PFSK-1 (cell line): Measurements from ENCODE around the gene CHTF18.

Source experiments
- FOXP2 ChIP-seq: optimal IDR thresholded peaks from 2 replicates; pipeline ENCODE3; 2011; ENCODE audit warnings: borderline replicate concordance, control low read depth, inconsistent platforms; ENCODE audit not compliant: insufficient read depth; ENCODE audit errors: extremely low read length, extremely low read depth
- POLR2AphosphoS5 ChIP-seq: IDR thresholded peaks from 2 replicates; pipeline ENCODE4 v1.6.1; 2012; ENCODE audit warnings: low read depth, mild to moderate bottlenecking, control low read depth, low read length, moderate library complexity
- SIN3A ChIP-seq: IDR thresholded peaks from 2 replicates; pipeline ENCODE4 v1.6.1; 2012; ENCODE audit warnings: mild to moderate bottlenecking, low read length, moderate library complexity, borderline replicate concordance; ENCODE audit not compliant: insufficient read depth
- TAF1 ChIP-seq: IDR thresholded peaks from 2 replicates; pipeline ENCODE4 v1.6.1; 2012; ENCODE audit warnings: low read length, control low read depth, borderline replicate concordance; ENCODE audit not compliant: insufficient read depth
- TF ChIP-seq, protein P1 (sequence below), 2 experiments: IDR thresholded peaks; 2 replicates each; pipeline versions ENCODE4 v1.6.1 to v1.8.0; 2011 to 2012; ENCODE audit warnings: low read depth in 2 of 2, low read length in 2 of 2, control low read depth in 1 of 2, inconsistent platforms in 1 of 2, mild to moderate bottlenecking in 1 of 2, moderate library complexity in 1 of 2; ENCODE audit not compliant: insufficient read depth in 1 of 2

Gene CHTF18

DNA sequence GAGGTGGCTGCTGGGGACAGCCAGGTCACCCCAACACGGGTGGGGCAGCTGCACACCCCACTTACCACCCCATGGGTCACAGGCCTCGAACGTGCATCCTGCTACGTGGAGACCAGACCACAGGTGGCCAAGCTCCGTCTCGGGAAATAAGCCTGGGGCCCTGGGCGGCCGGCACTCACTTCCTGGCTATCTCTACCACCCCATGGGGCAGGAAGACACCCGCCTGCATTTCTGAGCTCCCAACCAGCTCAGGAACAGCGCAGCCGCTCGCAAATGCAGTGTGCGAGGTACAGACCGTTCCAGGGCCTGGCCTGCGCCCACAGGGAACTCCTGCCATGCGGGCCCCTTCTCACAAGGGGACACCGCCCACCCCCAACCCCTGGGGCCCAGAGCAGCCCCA, 17.1 kb downstream of the CHTF18 start:
- no peak for TF ChIP-seq SIN3A
- no peak for TF ChIP-seq POLR2AphosphoS5
- TF ChIP-seq FOXP2, result no peak
- TF ChIP-seq TAF1, result no peak

DNA sequence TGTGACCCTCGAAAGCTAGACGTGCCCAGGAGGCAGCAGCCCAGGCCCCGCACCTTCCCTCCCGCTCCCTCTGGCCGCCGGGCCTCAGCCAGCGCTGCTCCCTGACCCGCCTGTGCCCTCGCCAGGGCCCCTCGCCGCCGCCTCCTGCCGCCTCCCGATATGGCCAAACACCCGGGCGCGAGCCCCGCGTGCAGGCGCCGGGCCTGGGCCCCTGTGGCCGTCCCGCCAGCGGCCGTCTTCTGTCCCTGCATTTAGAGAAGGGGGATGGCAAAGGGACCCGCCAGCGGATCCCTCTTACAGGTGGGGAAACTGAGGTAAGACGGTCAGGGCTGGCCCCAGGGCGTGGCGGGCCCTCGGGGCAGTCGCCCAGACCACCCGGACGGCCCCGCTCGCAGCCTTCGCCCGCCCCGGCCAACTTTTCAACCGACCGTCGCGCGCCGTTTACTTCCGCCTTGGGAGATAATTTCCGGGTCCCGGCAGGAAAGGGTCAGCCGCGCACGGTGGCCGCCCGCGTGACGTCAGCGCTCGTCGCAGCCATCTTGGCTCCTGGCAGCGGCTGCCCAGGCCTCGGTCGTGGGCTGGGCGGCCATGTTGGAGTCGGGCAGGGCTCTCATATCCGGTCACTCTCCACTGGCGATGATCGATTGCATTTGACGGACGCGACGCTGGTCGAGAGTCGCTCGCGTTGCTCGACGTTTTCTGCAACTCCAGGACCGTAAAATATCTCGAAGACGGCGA, 19.1 kb downstream of the CHTF18 start:
- TF ChIP-seq FOXP2 (peak; percentile 85), POLR2AphosphoS5 (peak; percentile 54), TAF1 (no peak), SIN3A (no peak)
- TF ChIP-seq, protein P1, sequence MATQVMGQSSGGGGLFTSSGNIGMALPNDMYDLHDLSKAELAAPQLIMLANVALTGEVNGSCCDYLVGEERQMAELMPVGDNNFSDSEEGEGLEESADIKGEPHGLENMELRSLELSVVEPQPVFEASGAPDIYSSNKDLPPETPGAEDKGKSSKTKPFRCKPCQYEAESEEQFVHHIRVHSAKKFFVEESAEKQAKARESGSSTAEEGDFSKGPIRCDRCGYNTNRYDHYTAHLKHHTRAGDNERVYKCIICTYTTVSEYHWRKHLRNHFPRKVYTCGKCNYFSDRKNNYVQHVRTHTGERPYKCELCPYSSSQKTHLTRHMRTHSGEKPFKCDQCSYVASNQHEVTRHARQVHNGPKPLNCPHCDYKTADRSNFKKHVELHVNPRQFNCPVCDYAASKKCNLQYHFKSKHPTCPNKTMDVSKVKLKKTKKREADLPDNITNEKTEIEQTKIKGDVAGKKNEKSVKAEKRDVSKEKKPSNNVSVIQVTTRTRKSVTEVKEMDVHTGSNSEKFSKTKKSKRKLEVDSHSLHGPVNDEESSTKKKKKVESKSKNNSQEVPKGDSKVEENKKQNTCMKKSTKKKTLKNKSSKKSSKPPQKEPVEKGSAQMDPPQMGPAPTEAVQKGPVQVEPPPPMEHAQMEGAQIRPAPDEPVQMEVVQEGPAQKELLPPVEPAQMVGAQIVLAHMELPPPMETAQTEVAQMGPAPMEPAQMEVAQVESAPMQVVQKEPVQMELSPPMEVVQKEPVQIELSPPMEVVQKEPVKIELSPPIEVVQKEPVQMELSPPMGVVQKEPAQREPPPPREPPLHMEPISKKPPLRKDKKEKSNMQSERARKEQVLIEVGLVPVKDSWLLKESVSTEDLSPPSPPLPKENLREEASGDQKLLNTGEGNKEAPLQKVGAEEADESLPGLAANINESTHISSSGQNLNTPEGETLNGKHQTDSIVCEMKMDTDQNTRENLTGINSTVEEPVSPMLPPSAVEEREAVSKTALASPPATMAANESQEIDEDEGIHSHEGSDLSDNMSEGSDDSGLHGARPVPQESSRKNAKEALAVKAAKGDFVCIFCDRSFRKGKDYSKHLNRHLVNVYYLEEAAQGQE (IDR thresholded peaks at IDR 0.05; ENCODE audit: insufficient read depth in 1 of 2, low read depth in 2 of 2, low read length in 2 of 2), result no peak

GRCh38 chr16:808085-808386, 19.6 kb downstream of the CHTF18 start:
- TF ChIP-seq POLR2AphosphoS5 (no peak), TAF1 (no peak), SIN3A (no peak), FOXP2 (no peak)
- TF ChIP-seq, protein P1 (IDR thresholded peaks at IDR 0.05; ENCODE audit: insufficient read depth in 1 of 2, low read depth in 2 of 2, low read length in 2 of 2), result no peak

DNA sequence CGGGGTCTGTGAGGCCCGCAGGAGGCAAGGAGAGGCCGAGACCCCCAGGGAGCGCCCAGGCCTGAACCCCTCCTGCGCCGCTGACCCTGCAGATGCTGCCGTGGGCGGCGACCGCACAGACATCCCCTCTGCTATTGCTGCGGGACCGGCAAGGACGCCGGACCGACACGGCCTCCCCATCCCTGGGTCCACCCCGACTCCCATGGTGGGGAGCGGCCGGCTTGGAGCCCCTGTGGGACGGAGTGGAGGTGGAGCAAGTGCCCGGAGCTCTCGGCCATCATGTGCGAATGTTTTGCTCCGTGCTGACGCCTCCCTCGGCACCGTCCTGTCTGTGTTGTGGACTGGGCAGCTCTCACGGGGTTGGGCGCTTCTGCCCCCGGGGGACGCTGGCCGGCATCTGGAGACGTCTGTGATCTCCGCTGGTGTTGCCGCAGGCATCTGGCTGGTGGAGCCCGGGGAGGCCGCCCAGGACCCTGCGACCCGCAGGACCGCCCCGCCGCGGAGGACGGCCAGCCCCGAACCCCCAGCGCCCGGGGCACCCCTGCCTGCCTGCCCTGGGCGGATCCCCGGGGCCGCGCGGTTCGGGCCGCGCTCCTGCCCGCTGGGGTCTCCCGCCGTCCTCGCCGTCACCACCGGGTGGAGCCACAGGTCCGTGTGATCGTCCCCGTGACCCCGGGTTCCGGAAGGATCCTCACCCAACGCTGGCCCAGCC, 24.9 kb downstream of the CHTF18 start:
- TF ChIP-seq, protein P1 (IDR thresholded peaks at IDR 0.05; ENCODE audit: insufficient read depth in 1 of 2, low read depth in 2 of 2, low read length in 2 of 2), result no peak
- TF ChIP-seq FOXP2 (no peak), TAF1 (no peak), POLR2AphosphoS5 (no peak), SIN3A (no peak)

GRCh38 chr16:813916-814412, 25.5 kb downstream of the CHTF18 start:
- TF ChIP-seq, protein P1 (IDR thresholded peaks at IDR 0.05; ENCODE audit: insufficient read depth in 1 of 2, low read depth in 2 of 2, low read length in 2 of 2), result no peak
- no peak for TF ChIP-seq TAF1
- TF ChIP-seq FOXP2, result no peak
